HG02763 (cell line): ENCODE data around the gene FPR2.
"Not testable (repeated sequence)": the region's sequence is repeated elsewhere in the genome, so short reads cannot be mapped to it uniquely, and the experiment has no call there.

Source experiments
- ATAC-seq: cut with Tn5 transposase; IDR thresholded peaks from one replicate; pipeline ENCODE4 v1.9.1; 2021; ENCODE audit warnings: mild to moderate bottlenecking, moderate library complexity; ENCODE audit not compliant: unreplicated experiment

The FPR2 gene

GRCh38 chr19:51803967-51804366, 43.0 kb downstream of the FPR2 start:
- ATAC-seq: no peak

DNA sequence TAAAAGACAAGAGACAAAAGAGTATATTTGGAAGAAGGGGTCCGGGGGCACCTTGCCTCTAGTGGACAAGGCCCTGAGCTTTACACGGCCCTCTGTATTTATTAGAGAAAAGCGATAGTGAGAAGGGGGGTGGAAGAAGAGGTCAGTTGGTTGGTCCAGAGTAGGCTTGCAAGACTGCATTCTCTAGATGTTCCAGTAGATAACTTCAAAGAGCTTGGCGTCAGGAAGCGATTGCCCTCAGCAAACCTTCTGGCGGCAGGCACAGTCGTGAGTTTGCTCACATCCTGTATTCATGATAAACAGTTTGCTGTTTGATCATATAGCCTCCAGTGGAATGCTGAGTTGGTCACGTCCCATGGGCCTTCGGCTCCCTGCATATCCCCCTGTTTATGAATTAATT, 43.8 kb downstream of the FPR2 start:
- ATAC-seq: not testable (repeated sequence)

- not testable (repeated sequence) for ATAC-seq
These were observed 44.4 kb downstream of the FPR2 start for GRCh38 chr19:51805396-51805795.

DNA sequence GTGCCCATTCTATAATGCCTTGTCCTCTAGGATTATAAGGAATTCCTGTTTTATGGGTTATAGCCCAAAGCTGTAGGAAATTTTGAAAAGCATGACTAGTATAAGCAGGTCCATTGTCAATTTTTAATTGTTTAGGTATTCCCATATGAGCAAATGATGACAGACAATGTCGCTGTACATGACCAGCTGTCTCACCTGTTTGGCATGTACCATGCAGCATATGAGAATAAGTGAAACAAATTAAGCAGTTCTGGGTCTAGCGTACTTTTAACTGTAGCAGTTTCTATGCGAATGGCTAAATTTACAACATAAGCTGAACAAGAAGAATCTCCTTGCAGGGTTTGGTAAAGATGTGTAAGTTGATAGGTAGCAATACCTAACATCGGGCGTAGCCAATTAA, 45.6 kb downstream of the FPR2 start:
- not testable (repeated sequence) for ATAC-seq

- ATAC-seq: no peak
These were observed 46.2 kb downstream of the FPR2 start for GRCh38 chr19:51807111-51807701.

DNA sequence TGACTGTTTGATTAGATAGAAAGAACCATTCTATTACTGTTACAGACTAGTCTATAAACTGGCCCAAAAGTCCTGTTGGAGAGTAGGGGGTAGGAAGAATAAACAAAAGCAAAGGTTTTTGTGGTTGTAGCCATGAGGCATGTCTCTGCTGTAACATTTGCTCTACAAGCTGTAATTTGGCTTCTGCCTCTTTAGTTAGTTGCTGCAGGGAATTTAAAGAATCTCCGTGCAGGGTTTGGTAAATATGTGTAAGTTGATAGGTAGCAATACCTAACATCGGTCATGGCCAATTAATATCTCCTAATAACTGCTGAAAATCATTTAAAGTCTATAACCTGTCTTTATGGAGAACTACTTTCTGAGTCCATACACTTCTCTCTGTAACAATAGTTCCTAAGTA, 46.9 kb downstream of the FPR2 start:
- no peak for ATAC-seq

- ATAC-seq: no peak
These were observed 47.5 kb downstream of the FPR2 start for GRCh38 chr19:51808333-51808986.

GRCh38 chr19:51809787-51810186, 48.8 kb downstream of the FPR2 start:
- ATAC-seq: no peak

DNA sequence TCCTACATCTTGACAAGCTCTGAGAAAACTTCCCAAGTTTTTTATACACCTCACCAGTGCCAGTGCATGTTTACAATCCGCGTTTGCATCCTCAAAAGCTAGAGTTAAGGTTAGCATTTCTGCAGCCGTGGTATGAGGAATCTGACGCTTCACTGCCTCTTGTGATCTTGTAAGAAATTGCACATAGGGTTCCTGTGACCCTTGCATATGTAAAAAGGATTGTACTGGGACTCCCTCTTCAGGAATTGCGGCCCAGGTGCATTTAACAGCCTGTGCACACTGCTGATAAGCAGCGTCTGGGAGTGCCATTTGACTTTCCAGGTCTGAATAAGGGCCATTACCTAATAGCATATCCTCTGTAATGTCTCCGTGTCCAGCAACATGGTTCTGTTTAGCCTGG, 49.2 kb downstream of the FPR2 start:
- no peak for ATAC-seq

DNA sequence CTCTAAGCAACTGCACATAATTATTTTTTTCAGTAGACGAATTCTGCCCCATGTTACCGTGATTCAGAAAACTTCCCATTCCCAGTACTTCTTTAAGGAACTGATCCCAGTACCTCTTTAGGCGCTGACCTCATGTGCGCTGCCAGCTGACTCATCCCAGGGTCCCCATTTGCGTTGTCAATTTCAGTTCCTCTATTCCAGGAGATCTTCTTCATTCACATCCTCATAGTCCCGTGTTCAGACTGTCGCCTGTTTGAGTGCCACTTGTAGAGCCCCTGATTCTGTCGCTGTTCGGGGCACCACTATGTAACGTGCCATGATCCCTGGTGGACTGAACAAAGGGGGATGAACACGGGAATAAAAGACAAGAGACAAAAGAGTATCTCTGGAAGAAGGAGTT, 50.4 kb downstream of the FPR2 start:
- no peak for ATAC-seq

GRCh38 chr19:51815043-51815442, 54.1 kb downstream of the FPR2 start:
- ATAC-seq: no peak

DNA sequence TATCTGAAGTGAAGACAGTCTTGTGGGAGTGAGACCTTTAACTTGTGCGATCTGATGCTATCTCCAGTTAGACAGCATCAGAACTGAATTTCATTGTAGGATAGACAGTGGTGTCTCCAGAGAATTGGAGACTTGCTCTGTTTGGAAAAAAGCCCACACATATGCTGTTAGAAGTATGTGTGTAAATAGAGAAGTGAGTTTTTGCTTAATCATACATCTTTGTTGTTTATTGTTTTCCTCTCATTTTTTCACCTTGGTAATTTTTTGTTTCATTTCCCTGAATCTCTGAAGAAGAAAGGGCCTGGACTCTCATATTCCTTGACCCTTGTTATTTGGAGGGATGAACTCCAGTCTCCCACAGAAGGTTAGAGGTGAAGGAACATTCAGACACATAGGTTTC, 55.7 kb downstream of the FPR2 start:
- no peak for ATAC-seq

GRCh38 chr19:51820011-51820410, 59.0 kb downstream of the FPR2 start:
- ATAC-seq: no peak
